H9 (cell line): ENCODE data around the gene ZNF124. TPM values are rescaled to one million over a fixed set of nuclear protein-coding genes. Genes with fewer than 3 reads are reported as not detected.

ENCODE experiments used
- DNase-seq: peaks from one replicate; pipeline ENCODE4 v3.0.0-alpha.2; 2017
- H2AFZ ChIP-seq: one replicate; pipeline ENCODE4 v1.6.1; 2013; ENCODE audit warnings: mild to moderate bottlenecking, low read length, control low read depth, moderate library complexity
- H2AK5ac ChIP-seq: 2 replicates; pipeline ENCODE4 v1.6.1; 2013; ENCODE audit warnings: low read length, control low read depth, mixed read lengths; ENCODE audit not compliant: insufficient read length
- H2BK120ac ChIP-seq: one replicate; pipeline ENCODE4 v1.6.1; 2013; ENCODE audit warnings: low read depth, mild to moderate bottlenecking, low read length, control low read depth, inconsistent platforms; ENCODE audit not compliant: poor library complexity, severe bottlenecking
- H2BK12ac ChIP-seq: 2 replicates; pipeline ENCODE4 v1.6.1; 2013; ENCODE audit warnings: low read length, control low read depth, mixed read lengths, low read depth; ENCODE audit not compliant: insufficient read length
- H2BK15ac ChIP-seq: 2 replicates; pipeline ENCODE4 v1.6.1; 2013; ENCODE audit warnings: low read depth, low read length, control low read depth
- H2BK20ac ChIP-seq: one replicate; pipeline ENCODE4 v1.6.1; 2013; ENCODE audit warnings: low read depth, mild to moderate bottlenecking, low read length, control low read depth, inconsistent platforms; ENCODE audit not compliant: poor library complexity, severe bottlenecking
- H2BK5ac ChIP-seq: 2 replicates; pipeline ENCODE4 v1.6.1; 2013; ENCODE audit warnings: low read length, control low read depth, mixed read lengths; ENCODE audit not compliant: insufficient read length
- H3K14ac ChIP-seq: 2 replicates; pipeline ENCODE4 v1.6.1; 2013; ENCODE audit warnings: low read length, control low read depth; ENCODE audit not compliant: insufficient read depth
- H3K18ac ChIP-seq: 2 replicates; pipeline ENCODE4 v1.6.1; 2013; ENCODE audit warnings: low read depth, mild to moderate bottlenecking, mixed read lengths, low read length, control low read depth; ENCODE audit not compliant: insufficient read length
- H3K23ac ChIP-seq: 2 replicates; pipeline ENCODE4 v1.6.1; 2013; ENCODE audit warnings: low read length, control low read depth, mixed read lengths, low read depth; ENCODE audit not compliant: insufficient read length
- H3K23me2 ChIP-seq: 2 replicates; pipeline ENCODE4 v1.6.1; 2013; ENCODE audit warnings: low read depth, mild to moderate bottlenecking, mixed read lengths, low read length, control low read depth; ENCODE audit not compliant: insufficient read length, poor library complexity, severe bottlenecking
- H3K27ac ChIP-seq: 2 replicates; pipeline ENCODE4 v1.5.1; 2013; ENCODE audit warnings: low read length, control low read depth, mixed read lengths, low read depth; ENCODE audit not compliant: insufficient read length
- H3K27me3 ChIP-seq: 2 replicates; pipeline ENCODE4 v1.6.1; 2013; ENCODE audit warnings: low read length, control low read depth, inconsistent platforms; ENCODE audit not compliant: insufficient read depth
- H3K4ac ChIP-seq: 2 replicates; pipeline ENCODE4 v1.6.1; 2013; ENCODE audit warnings: low read depth, mild to moderate bottlenecking, control low read depth, inconsistent platforms, low read length, moderate library complexity
- H3K4me1 ChIP-seq: 2 replicates; pipeline ENCODE4 v1.6.1; 2013; ENCODE audit warnings: low read length, control low read depth, inconsistent platforms; ENCODE audit not compliant: insufficient read depth
- H3K4me2 ChIP-seq: 2 replicates; pipeline ENCODE4 v1.6.1; 2013; ENCODE audit warnings: low read length, control low read depth, mixed read lengths; ENCODE audit not compliant: insufficient read length, insufficient read depth
- H3K56ac ChIP-seq: 2 replicates; pipeline ENCODE4 v1.6.1; 2013; ENCODE audit warnings: low read depth, mild to moderate bottlenecking, mixed read lengths, low read length, control low read depth; ENCODE audit not compliant: insufficient read length
- H3K79me1 ChIP-seq: 2 replicates; pipeline ENCODE4 v1.6.1; 2013; ENCODE audit warnings: low read depth, mild to moderate bottlenecking, moderate library complexity, low read length, control low read depth, inconsistent platforms; ENCODE audit not compliant: insufficient read depth, poor library complexity, severe bottlenecking
- H3K79me2 ChIP-seq: 2 replicates; pipeline ENCODE4 v1.6.1; 2013; ENCODE audit warnings: low read length, control low read depth, inconsistent platforms; ENCODE audit not compliant: insufficient read depth
- H3K9ac ChIP-seq: 2 replicates; pipeline ENCODE4 v1.6.1; 2013; ENCODE audit warnings: low read length, control low read depth, mixed read lengths; ENCODE audit not compliant: insufficient read length; ENCODE audit errors: extremely low read depth
- H3K9me3 ChIP-seq: one replicate; pipeline ENCODE4 v1.6.1; 2013; ENCODE audit warnings: low read depth, low read length, inconsistent platforms; ENCODE audit not compliant: control insufficient read depth
- H3T11ph ChIP-seq: one replicate; pipeline ENCODE4 v1.6.1; 2013; ENCODE audit warnings: mild to moderate bottlenecking, low read length, control low read depth, inconsistent platforms
- H4K20me1 ChIP-seq: one replicate; pipeline ENCODE4 v1.6.1; 2013; ENCODE audit not compliant: control insufficient read depth, insufficient read length, insufficient read depth
- H4K5ac ChIP-seq: 2 replicates; pipeline ENCODE4 v1.6.1; 2013; ENCODE audit warnings: low read depth, mild to moderate bottlenecking, mixed read lengths, low read length, control low read depth; ENCODE audit not compliant: insufficient read length
- H4K8ac ChIP-seq: replicated peaks from 2 replicates; pipeline ENCODE4 v1.6.1; 2013; ENCODE audit warnings: low read length, control low read depth, mixed read lengths, low read depth; ENCODE audit not compliant: insufficient read length
- H4K91ac ChIP-seq: 2 replicates; pipeline ENCODE4 v1.6.1; 2013; ENCODE audit warnings: low read depth, mild to moderate bottlenecking, moderate library complexity, mixed read lengths, low read length, control low read depth; ENCODE audit not compliant: insufficient read length
- H3K27ac Mint-ChIP-seq, 3 experiments: 2 replicates in 2 of 3; 3 replicates in 1 of 3; pipeline ENCODE4 v1.8.0; 2020 to 2021; ENCODE audit warnings: mixed read lengths in 3 of 3, mild to moderate bottlenecking in 1 of 3, moderate library complexity in 1 of 3
- H3K27me3 Mint-ChIP-seq: 2 replicates; pipeline ENCODE4 v1.8.0; 2021; ENCODE audit warnings: low read depth, mild to moderate bottlenecking, moderate library complexity, mixed read lengths
- H3K36me3 Mint-ChIP-seq, 3 experiments: 2 replicates in 2 of 3; 3 replicates in 1 of 3; pipeline ENCODE4 v1.8.0; 2020 to 2021; ENCODE audit warnings: low read depth in 3 of 3, mixed read lengths in 3 of 3; ENCODE audit not compliant: insufficient read depth in 1 of 3
- H3K4me1 Mint-ChIP-seq, 2 experiments: 2 replicates each; pipeline ENCODE4 v1.8.0; 2020; ENCODE audit warnings: mixed read lengths in 2 of 2
- H3K4me3 Mint-ChIP-seq, 2 experiments: 2 replicates in 1 of 2; 3 replicates in 1 of 2; pipeline ENCODE4 v1.8.0; 2020 to 2021; ENCODE audit warnings: mild to moderate bottlenecking in 2 of 2, mixed read lengths in 2 of 2, moderate library complexity in 1 of 2
- H3K9me3 Mint-ChIP-seq, 2 experiments: 2 replicates in 1 of 2; 3 replicates in 1 of 2; pipeline ENCODE4 v1.8.0; 2020; ENCODE audit warnings: mild to moderate bottlenecking in 2 of 2, mixed read lengths in 2 of 2, moderate library complexity in 1 of 2
- WGBS: extraction: QIAGEN DNeasy Blood & Tissue Kit; methylation state at CpG from one replicate; pipeline ENCODE4 v1.1.7; 2013; ENCODE audit warnings: missing lambda C conversion rate, low lambda C conversion rate, mixed read lengths; ENCODE audit not compliant: insufficient read length; ENCODE audit errors: extremely low coverage; 5-methylcytosine and 5-hydroxymethylcytosine counted together
- total RNA-seq: library from RNA; stranded (reverse); gene quantifications from 2 replicates; pipeline ENCODE4 v1.2.1, GENCODE V29; 2021
- TF ChIP-seq, protein P1 (sequence below): fragments of 200-600 bp; sonication (generic); conservative IDR thresholded peaks from 3 replicates; pipeline ENCODE4 v1.8.0; 2021; ENCODE audit warnings: antibody characterized with exemption, mild to moderate bottlenecking

The ZNF124 gene
- total RNA-seq, 1 experiment from 2014 or later: 50.6 TPM

- Histone ChIP-seq H4K91ac (no peak overlapping the region), H4K20me1 (no peaks in the 10 kb centered on the region), H2BK20ac (no peak overlapping the region), H2BK12ac (no peak overlapping the region), H3K9me3 (no peaks in the 10 kb centered on the region), H3K9ac (no peak overlapping the region), H3T11ph (no peak overlapping the region), H3K79me1 (peaks cover 13% of the 10 kb centered on the region), H2BK15ac (no peak overlapping the region), H3K4ac (no peak overlapping the region), H3K79me2 (peaks cover 7% of the 10 kb centered on the region; the same call in 1 of the 2 replicates), H4K8ac (no peak overlapping the region), H3K23ac (no peak overlapping the region), H3K27me3 (no peaks in the 10 kb centered on the region), H4K5ac (no peak overlapping the region), H3K18ac (no peak overlapping the region), H3K56ac (no peak overlapping the region), H2BK120ac (no peak overlapping the region), H2BK5ac (no peak overlapping the region), H3K27ac (no peak overlapping the region), H3K4me2 (no peak overlapping the region), H2AK5ac (no peak overlapping the region), H3K23me2 (no peaks in the 10 kb centered on the region), H2AFZ (no peak overlapping the region), H3K14ac (no peak overlapping the region), H3K4me1 (peaks cover 4% of the 10 kb centered on the region)
- no peak for DNase-seq
- H3K27ac Mint-ChIP-seq: peak overlapping the region in 1 of 3 experiments; percentile 29; a peak in 2 of 7 replicates
- no CpG with 5 or more reads among the region's 7 CpGs for WGBS
- H3K9me3 Mint-ChIP-seq: no peaks in the 10 kb centered on the region
- TF ChIP-seq, protein P1, sequence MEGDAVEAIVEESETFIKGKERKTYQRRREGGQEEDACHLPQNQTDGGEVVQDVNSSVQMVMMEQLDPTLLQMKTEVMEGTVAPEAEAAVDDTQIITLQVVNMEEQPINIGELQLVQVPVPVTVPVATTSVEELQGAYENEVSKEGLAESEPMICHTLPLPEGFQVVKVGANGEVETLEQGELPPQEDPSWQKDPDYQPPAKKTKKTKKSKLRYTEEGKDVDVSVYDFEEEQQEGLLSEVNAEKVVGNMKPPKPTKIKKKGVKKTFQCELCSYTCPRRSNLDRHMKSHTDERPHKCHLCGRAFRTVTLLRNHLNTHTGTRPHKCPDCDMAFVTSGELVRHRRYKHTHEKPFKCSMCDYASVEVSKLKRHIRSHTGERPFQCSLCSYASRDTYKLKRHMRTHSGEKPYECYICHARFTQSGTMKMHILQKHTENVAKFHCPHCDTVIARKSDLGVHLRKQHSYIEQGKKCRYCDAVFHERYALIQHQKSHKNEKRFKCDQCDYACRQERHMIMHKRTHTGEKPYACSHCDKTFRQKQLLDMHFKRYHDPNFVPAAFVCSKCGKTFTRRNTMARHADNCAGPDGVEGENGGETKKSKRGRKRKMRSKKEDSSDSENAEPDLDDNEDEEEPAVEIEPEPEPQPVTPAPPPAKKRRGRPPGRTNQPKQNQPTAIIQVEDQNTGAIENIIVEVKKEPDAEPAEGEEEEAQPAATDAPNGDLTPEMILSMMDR: no peak
- H3K27me3 Mint-ChIP-seq: no peaks in the 10 kb centered on the region
- H3K4me1 Mint-ChIP-seq: peaks cover 8 to 15% of the 10 kb centered on the region in 2 experiments
- H3K36me3 Mint-ChIP-seq: peaks cover 12 to 27% (median 15%) of the 10 kb centered on the region in 3 experiments
- H3K4me3 Mint-ChIP-seq: no peak overlapping the region
Measured at GRCh38 chr1:247204177-247204647, 32.4 kb upstream of the ZNF124 start.
